ENCODE data around the gene CRELD1. TPM values are rescaled to one million over a fixed set of nuclear protein-coding genes. Genes with fewer than 3 reads are reported as not detected.

The CRELD1 gene
- polyA plus RNA-seq, 1 experiment: 29.5 TPM

- POLR2A ChIA-PET: no interaction called here
- TF ChIP-seq CTCF (IDR thresholded peaks at IDR 0.05; ENCODE audit: low read depth, low read length): no peak
- no peak for DNase-seq (ENCODE audit: low read depth, low spot score)
- H3K9me3 ChIP-seq (ENCODE audit: control insufficient read depth, insufficient read depth, low read length): peaks cover 2% of the 10 kb centered on the region; the same call in 1 of the 2 replicates
- no peak overlapping the region for H3K27ac ChIP-seq (ENCODE audit: low read depth, low read length)
- no peaks in the 10 kb centered on the region for H3K27me3 ChIP-seq (ENCODE audit: control insufficient read depth, insufficient read depth, low read length)
- no peak overlapping the region for H3K4me3 ChIP-seq (ENCODE audit: low read depth, low read length)
- CTCF ChIA-PET: interaction anchor here (0.5 to 1.2 kb wide), 2 partner anchors 7 to 40 kb away, joined by 3 to 4 read pairs; no protein-coding TSS in a partner anchor
Measured at GRCh38 chr3:9888540-9888939, 45.1 kb upstream of the CRELD1 start.

- CTCF ChIA-PET: interaction anchor here (0.7 to 1.2 kb wide), 2 partner anchors 40 to 43 kb away, joined by 3 to 4 read pairs; no protein-coding TSS in a partner anchor
- Histone ChIP-seq H3K9me3 (ENCODE audit: control insufficient read depth, insufficient read depth, low read length) (peaks cover 2% of the 10 kb centered on the region; the same call in 1 of the 2 replicates), H3K4me3 (ENCODE audit: low read depth, low read length) (no peak overlapping the region), H3K27me3 (ENCODE audit: control insufficient read depth, insufficient read depth, low read length) (no peaks in the 10 kb centered on the region), H3K27ac (ENCODE audit: low read depth, low read length) (no peak overlapping the region)
- DNase-seq (ENCODE audit: low read depth, low spot score): no peak
- TF ChIP-seq CTCF (IDR thresholded peaks at IDR 0.05; ENCODE audit: low read depth, low read length): no peak
- POLR2A ChIA-PET: no interaction called here
Measured at GRCh38 chr3:9889405-9889804, 44.2 kb upstream of the CRELD1 start.

GRCh38 chr3:9890249-9891071, 43.2 kb upstream of the CRELD1 start, which contains the start of gene JAGN1:
TSS of gene JAGN1 (plus strand) at chr3:9890610. CDS start at chr3:9890723, 113 bp downstream.
- no peak for TF ChIP-seq CTCF (IDR thresholded peaks at IDR 0.05; ENCODE audit: low read depth, low read length)
- Histone ChIP-seq H3K9me3 (ENCODE audit: control insufficient read depth, insufficient read depth, low read length) (peaks cover 2% of the 10 kb centered on the region; the same call in 1 of the 2 replicates), H3K27ac (ENCODE audit: low read depth, low read length) (peak within 1 kb of the TSS; percentile 83), H3K4me3 (ENCODE audit: low read depth, low read length) (peak within 1 kb of the TSS; percentile 96), H3K27me3 (ENCODE audit: control insufficient read depth, insufficient read depth, low read length) (no peaks in the 10 kb centered on the region)
- POLR2A ChIA-PET: interaction anchor here (0.6 to 1.3 kb wide), 6 partner anchors 9 to 169 kb away, joined by 3 to 4 read pairs (median 3); no protein-coding TSS in a partner anchor
- CTCF ChIA-PET: no interaction called here
- peak; percentile 62 for DNase-seq (ENCODE audit: low read depth, low spot score)

- no peak for TF ChIP-seq CTCF (IDR thresholded peaks at IDR 0.05; ENCODE audit: low read depth, low read length)
- CTCF ChIA-PET: interaction anchor here (0.7 to 0.8 kb wide), 2 partner anchors 23 to 42 kb away, joined by 3 to 4 read pairs; no protein-coding TSS in a partner anchor
- peak overlapping the region; percentile 96 for H3K4me3 ChIP-seq (ENCODE audit: low read depth, low read length)
- POLR2A ChIA-PET: interaction anchor here (0.6 to 1.3 kb wide), 6 partner anchors 8 to 98 kb away, joined by 3 to 4 read pairs (median 3); partner anchors contain the start of gene ARPC4
- H3K27ac ChIP-seq (ENCODE audit: low read depth, low read length): peak overlapping the region; percentile 83
- H3K27me3 ChIP-seq (ENCODE audit: control insufficient read depth, insufficient read depth, low read length): no peaks in the 10 kb centered on the region
- no peak for DNase-seq (ENCODE audit: low read depth, low spot score)
- H3K9me3 ChIP-seq (ENCODE audit: control insufficient read depth, insufficient read depth, low read length): peaks cover 2% of the 10 kb centered on the region; the same call in 1 of the 2 replicates
Measured at GRCh38 chr3:9891072-9891622, 42.5 kb upstream of the CRELD1 start.

All from AG04450 (cell line).